ENCODE measurements around the gene FAM9B. TPM values are rescaled to one million over a fixed set of nuclear protein-coding genes. Genes with fewer than 3 reads are reported as not detected.

Gene FAM9B
- total and polyA plus RNA-seq, 2 of the 4 experiments (the other 2 are of a cell fraction), result not detected

DNA sequence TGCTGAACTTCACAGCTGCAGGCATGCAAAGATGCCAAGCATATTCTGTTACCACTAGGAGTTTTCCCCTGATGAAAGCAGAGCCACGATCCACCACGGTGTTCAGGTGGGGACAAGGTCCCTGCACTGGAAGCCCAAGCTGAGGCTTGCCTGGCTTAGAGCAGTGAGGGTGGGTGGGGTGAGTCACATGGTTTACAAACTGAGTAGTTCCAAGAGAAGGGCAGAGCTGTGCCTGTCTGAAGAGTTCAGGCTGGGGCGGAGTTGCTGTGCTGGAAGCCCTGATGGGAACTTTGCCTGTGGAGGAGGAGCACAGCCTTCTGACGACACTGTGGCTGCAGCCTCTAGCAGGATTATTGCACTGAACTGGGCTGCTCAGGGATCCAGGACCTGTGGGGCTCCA lies 45.5 kb downstream of the FAM9B start:
- Histone ChIP-seq H2BK5ac (ENCODE audit: low read depth, low read length, poor library complexity, severe bottlenecking) (no peak overlapping the region), H2BK15ac (ENCODE audit: low read depth, low read length) (no peak overlapping the region), H3K4me2 (ENCODE audit: low read depth, low read length) (no peak overlapping the region), H3K27ac (ENCODE audit: insufficient read depth, low read length) (no peak overlapping the region), H2AFZ (replicated peaks; ENCODE audit: low read length, poor library complexity) (peak overlapping the region; percentile 82), H2BK20ac (ENCODE audit: low read depth, low read length) (no peak overlapping the region), H2AK9ac (replicated peaks; ENCODE audit: low read depth, low read length, poor library complexity) (peak overlapping the region; percentile 74), H3K9me1 (ENCODE audit: insufficient read depth, low read length) (no peaks in the 10 kb centered on the region; the same call in 1 of the 2 replicates), H2AK5ac (ENCODE audit: low read depth, low read length) (no peak overlapping the region), H3K9me3 (ENCODE audit: control insufficient read depth, insufficient read depth, low read length) (no peaks in the 10 kb centered on the region), H4K8ac (ENCODE audit: low read depth in 2 of 2, low read length in 2 of 2) (no peak overlapping the region), H3K14ac (replicated peaks; ENCODE audit: low read depth, low read length) (no peak overlapping the region), H3K4ac (ENCODE audit: low read depth, low read length) (0 out of 2 replicates have a peak overlapping the region, but pooled peaks have one; percentile 22), H3K18ac (ENCODE audit: low read depth, low read length) (no peak overlapping the region), H4K5ac (ENCODE audit: low read depth, low read length) (no peak overlapping the region), H4K20me1 (ENCODE audit: insufficient read depth, low read length) (no peaks in the 10 kb centered on the region), H3K9ac (ENCODE audit: low read depth, low read length) (no peak overlapping the region), H3K4me1 (ENCODE audit: control insufficient read depth, insufficient read depth, low read length) (peaks cover 3% of the 10 kb centered on the region; the same call in 1 of the 2 replicates), H3K79me1 (ENCODE audit: low read depth in 1 of 2, low read length in 2 of 2) (no peaks in the 10 kb centered on the region), H3K56ac (ENCODE audit: extremely low read depth, insufficient read depth, low read length) (no peak overlapping the region), H3K23ac (ENCODE audit: low read depth, low read length) (no peak overlapping the region), H3K27me3 (ENCODE audit: control insufficient read depth, insufficient read depth, low read length) (no peaks in the 10 kb centered on the region), H2BK120ac (ENCODE audit: low read depth, low read length) (no peak overlapping the region), H3K36me3 (ENCODE audit: control insufficient read depth, insufficient read depth, low read length) (no peaks in the 10 kb centered on the region), H3K4me3 (ENCODE audit: insufficient read depth, low read depth, low read length) (no peak overlapping the region), H4K91ac (ENCODE audit: insufficient read depth, low read depth, low read length) (no peak overlapping the region)
- WGBS, 2 experiments (ENCODE audit: extremely low coverage in 2 of 2, insufficient read length in 1 of 2), result 0% methylated on average over 1 of the region's 4 CpGs; no CpG with 5 or more reads in 1 of the 2 experiments
- dilution Hi-C loops (cut with HindIII; ENCODE audit: low sequenced_read_pairs, unreplicated experiment), result no loop called here
- intact Hi-C loops (cut with micrococcal nuclease), result no loop called here
- DNase-seq (peak; percentile 57), ATAC-seq (ENCODE audit: low read depth) (peak; percentile 88)
- BruUV-seq (replicated peaks), result no TSS peak
- no peak for TF ChIP-seq FOS (IDR thresholded peaks at IDR 0.05; ENCODE audit: low read depth, low read length)
- TF ChIP-seq POLR2A (IDR thresholded peaks at IDR 0.05; ENCODE audit: low read depth, low read length), result no peak
- TF ChIP-seq MAFK (IDR thresholded peaks at IDR 0.05; ENCODE audit: low read depth, low read length), result no peak
- TF ChIP-seq BHLHE40 (IDR thresholded peaks at IDR 0.05; ENCODE audit: low read depth, low read length), result no peak
- no peak for TF ChIP-seq RFX5 (IDR thresholded peaks at IDR 0.05; ENCODE audit: low read depth, low read length)
- no peak for TF ChIP-seq MXI1 (IDR thresholded peaks at IDR 0.05; ENCODE audit: borderline replicate concordance, low read depth, low read length)
- TF ChIP-seq NFE2L2 (IDR thresholded peaks at IDR 0.05; ENCODE audit: low read depth, low read length), result no peak
- no peak for TF ChIP-seq MAZ (IDR thresholded peaks at IDR 0.05; ENCODE audit: borderline replicate concordance, low read depth, low read length)
- no peak for TF ChIP-seq RCOR1 (IDR thresholded peaks at IDR 0.05; ENCODE audit: insufficient replicate concordance, low read length)
- no peak for TF ChIP-seq ELK1 (IDR thresholded peaks at IDR 0.05; ENCODE audit: borderline replicate concordance, low read depth, low read length)
- ChIA-PET POLR2A (ENCODE audit: unreplicated experiment) (interaction anchor here (0.6 kb wide), 1 partner anchor 10 kb away, joined by 8 read pairs; no protein-coding TSS in a partner anchor), CTCF (no interaction called here)
- in situ Hi-C loops (cut with MboI; ENCODE audit: low sequenced_read_pairs), result no loop called here
